Gastrocnemius medialis (tissue), 4 donors: ENCODE data around the gene NAA60. TPM values are rescaled to one million over a fixed set of nuclear protein-coding genes. Genes with fewer than 3 reads are reported as not detected.
"Not testable (repeated sequence)": the region's sequence is repeated elsewhere in the genome, so short reads cannot be mapped to it uniquely, and the experiment has no call there.

Experiments
- ATAC-seq, 2 donors: fragments of 150-250 bp; one replicate each; pipeline ENCODE4 v1.9.1; 2016
- DNase-seq, 2 donors: peaks; one replicate each; pipeline ENCODE4 v3.0.0-alpha.2; 2019
- H3K27ac ChIP-seq, 4 donors: fragments of 200-600 bp; sonication (generic); 1 replicate in 1 of 4; 2 replicates in 3 of 4; pipeline ENCODE4 v1.5.1; 2016 to 2018; ENCODE audit warnings: mild to moderate bottlenecking in 2 of 4, moderate library complexity in 1 of 4
- H3K27me3 ChIP-seq, 3 donors: fragments of 200-600 bp; sonication (generic) in 2 of 3; 1 replicate in 1 of 3; 2 replicates in 2 of 3; pipeline versions ENCODE4 v1.5.1 to v1.6.0; 2016 to 2019; ENCODE audit warnings: mild to moderate bottlenecking in 1 of 3, moderate library complexity in 1 of 3
- H3K36me3 ChIP-seq, 2 donors: fragments of 200-600 bp; sonication (generic) in 1 of 2; one replicate each; pipeline ENCODE4 v1.5.1; 2017 to 2018
- H3K4me1 ChIP-seq, 2 donors: fragments of 200-600 bp; sonication (generic) in 1 of 2; one replicate each; pipeline ENCODE4 v1.5.1; 2016 to 2017; ENCODE audit warnings: mild to moderate bottlenecking in 2 of 2
- H3K4me3 ChIP-seq, 4 donors: fragments of 200-600 bp; sonication (generic) in 3 of 4; 1 replicate in 1 of 4; 2 replicates in 3 of 4; pipeline ENCODE4 v1.5.1; 2016 to 2019; ENCODE audit warnings: mild to moderate bottlenecking in 2 of 4
- H3K9me3 ChIP-seq, 3 donors: fragments of 200-600 bp; sonication (generic) in 2 of 3; 1 replicate in 1 of 3; 2 replicates in 2 of 3; pipeline ENCODE4 v1.5.1; 2016 to 2019
- POLR2A ChIP-seq, 2 donors: fragments of 450-650 bp; IDR thresholded peaks; one replicate each; pipeline ENCODE4 v1.6.1; 2017; ENCODE audit warnings: antibody characterized with exemption in 2 of 2, mild to moderate bottlenecking in 2 of 2, moderate library complexity in 2 of 2
- in situ Hi-C, 4 donors: fragments of 200-750 bp; cut with MboI; loops; one replicate each; pipeline versions ENCODE4 v1.15.0 to v1.8.0; 2017; ENCODE audit warnings: low sequenced_read_pairs in 4 of 4
- intact Hi-C: fragments of 100-400 bp; cut with DNase I; formaldehyde crosslinking; loops from one replicate; pipeline ENCODE4 v1.15.1; 2023; ENCODE audit warnings: low total_unique reads
- total RNA-seq, 4 donors: library from RNA; depleted of rRNA; stranded (reverse); fragments of >200 nt; gene quantifications; one replicate each; pipeline versions ENCODE4 v1.1.0 to v1.2.3, GENCODE V29; 2016
- TF ChIP-seq, protein P1 (sequence below), 5 experiments: fragments of 450-650 bp in 3 of 5; fragments of 200-600 bp in 2 of 5; sonication (generic) in 2 of 5; IDR thresholded peaks in 4 of 5; conservative IDR thresholded peaks in 1 of 5; 1 replicate in 4 of 5; 2 replicates in 1 of 5; pipeline ENCODE4 v1.5.1; 2016 to 2019; ENCODE audit warnings: antibody characterized with exemption in 5 of 5, mild to moderate bottlenecking in 3 of 5, moderate library complexity in 3 of 5

NAA60 gene
- total RNA-seq, 4 donors from 2014 or later = 14.2 to 16.7 (median 15.4) TPM

DNA sequence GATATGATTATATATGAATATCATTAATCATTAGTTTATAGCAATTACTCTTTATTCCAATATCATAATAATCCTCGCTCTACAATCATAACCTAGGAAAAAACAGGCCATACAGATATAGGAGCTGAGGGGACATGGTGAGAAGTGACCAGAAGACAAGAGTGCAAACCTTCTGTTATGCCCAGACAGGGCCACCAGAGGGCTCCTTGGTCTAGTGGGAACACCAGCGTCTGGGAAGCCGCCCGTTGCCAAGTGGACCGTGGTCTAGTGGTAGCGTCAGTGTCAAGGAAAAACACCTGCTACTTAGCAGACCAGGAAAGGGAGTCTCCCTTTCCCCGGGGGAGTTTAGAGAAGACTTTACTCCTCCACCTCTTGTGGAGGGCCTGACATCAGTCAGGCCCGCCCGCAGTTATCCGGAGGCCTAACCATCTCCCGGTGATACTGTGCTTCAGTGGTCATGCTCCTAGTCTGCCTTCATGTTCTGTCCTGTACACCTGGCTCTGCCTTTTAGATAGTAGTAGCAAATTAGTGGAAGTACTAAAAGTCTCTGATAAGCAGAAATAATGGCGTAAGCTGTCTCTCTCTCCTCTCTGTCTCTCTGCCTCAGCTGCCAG is 83.8 kb downstream of the NAA60 start:
- not testable (repeated sequence) for H3K4me3 ChIP-seq, ATAC-seq, H3K4me1 ChIP-seq, H3K27me3 ChIP-seq, H3K9me3 ChIP-seq
- TF ChIP-seq, protein P1, sequence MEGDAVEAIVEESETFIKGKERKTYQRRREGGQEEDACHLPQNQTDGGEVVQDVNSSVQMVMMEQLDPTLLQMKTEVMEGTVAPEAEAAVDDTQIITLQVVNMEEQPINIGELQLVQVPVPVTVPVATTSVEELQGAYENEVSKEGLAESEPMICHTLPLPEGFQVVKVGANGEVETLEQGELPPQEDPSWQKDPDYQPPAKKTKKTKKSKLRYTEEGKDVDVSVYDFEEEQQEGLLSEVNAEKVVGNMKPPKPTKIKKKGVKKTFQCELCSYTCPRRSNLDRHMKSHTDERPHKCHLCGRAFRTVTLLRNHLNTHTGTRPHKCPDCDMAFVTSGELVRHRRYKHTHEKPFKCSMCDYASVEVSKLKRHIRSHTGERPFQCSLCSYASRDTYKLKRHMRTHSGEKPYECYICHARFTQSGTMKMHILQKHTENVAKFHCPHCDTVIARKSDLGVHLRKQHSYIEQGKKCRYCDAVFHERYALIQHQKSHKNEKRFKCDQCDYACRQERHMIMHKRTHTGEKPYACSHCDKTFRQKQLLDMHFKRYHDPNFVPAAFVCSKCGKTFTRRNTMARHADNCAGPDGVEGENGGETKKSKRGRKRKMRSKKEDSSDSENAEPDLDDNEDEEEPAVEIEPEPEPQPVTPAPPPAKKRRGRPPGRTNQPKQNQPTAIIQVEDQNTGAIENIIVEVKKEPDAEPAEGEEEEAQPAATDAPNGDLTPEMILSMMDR (IDR thresholded peaks at IDR 0.05 in 4 of 5, conservative IDR thresholded peaks at IDR 0.05 in 1 of 5) = peak; percentile 42 to 74 (median 66)
- H3K27ac ChIP-seq = peak overlapping the region; percentile 15 to 49 (median 33)
- peak; percentile 67 to 83 for DNase-seq
- intact Hi-C loops (loop anchor here (2.0 to 5.0 kb wide), 2 partner anchors 83 to 350 kb away; partner anchors contain the start of gene SLX4), in situ Hi-C loops (loop anchor here in 1 of 4 donors (25.0 kb wide), 1 partner anchor 360 kb away; the partner anchor contains the start of gene CREBBP)
- peaks cover 0 to 38% of the 10 kb centered on the region in 2 donors for H3K36me3 ChIP-seq

DNA sequence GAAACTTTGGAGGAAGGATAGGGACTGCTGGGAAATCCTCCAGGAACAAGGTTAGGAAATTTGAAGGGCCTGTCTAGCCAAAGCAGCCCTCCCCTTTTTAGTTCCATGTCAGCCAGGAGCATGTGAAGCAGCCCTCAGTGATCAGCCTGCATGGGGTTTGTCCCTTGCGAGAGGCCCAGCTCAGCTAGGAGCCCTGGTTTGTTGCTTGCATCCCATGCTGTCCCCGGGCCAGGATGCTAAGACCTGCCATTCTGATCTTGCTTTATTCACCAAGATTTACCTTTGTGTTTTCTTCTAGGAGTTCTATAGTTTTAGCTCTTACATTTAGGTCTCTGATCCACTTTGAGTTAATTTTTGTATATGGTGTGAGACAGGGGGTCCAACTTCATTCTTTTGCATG is 84.9 kb downstream of the NAA60 start:
- Histone ChIP-seq H3K4me3 (no peak overlapping the region), H3K27ac (no peak overlapping the region), H3K36me3 (peaks cover 0 to 43% of the 10 kb centered on the region in 2 donors), H3K4me1 (no peaks in the 10 kb centered on the region), H3K27me3 (no peaks in the 10 kb centered on the region), H3K9me3 (no peaks in the 10 kb centered on the region)
- ATAC-seq (no peak), DNase-seq (no peak)
- intact Hi-C loops = loop anchor here (5.0 kb wide), 1 partner anchor 349 kb away; no protein-coding TSS in a partner anchor
- TF ChIP-seq, protein P1 (IDR thresholded peaks at IDR 0.05 in 4 of 5, conservative IDR thresholded peaks at IDR 0.05 in 1 of 5) = no peak
- TF ChIP-seq POLR2A (IDR thresholded peaks at IDR 0.05) = no peak
- in situ Hi-C loops = loop anchor here in 1 of 4 donors (25.0 kb wide), 1 partner anchor 359 kb away; the partner anchor contains the start of gene CREBBP

DNA sequence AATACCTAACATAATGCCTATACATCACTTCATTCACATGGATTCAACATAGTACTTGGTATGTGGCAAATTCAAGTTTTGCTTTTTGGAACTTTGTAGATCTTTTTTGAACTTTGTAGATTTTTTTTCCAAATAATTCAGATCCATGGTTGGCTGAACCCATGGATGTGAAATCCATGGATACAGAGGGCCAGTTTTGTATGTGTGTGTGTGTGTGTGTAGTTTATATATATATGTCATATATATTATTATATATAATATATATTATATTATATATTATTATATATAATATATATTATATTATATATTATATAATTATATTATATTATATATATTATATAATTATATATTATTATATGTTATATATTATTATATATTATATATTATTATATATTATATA is 85.7 kb downstream of the NAA60 start:
- intact Hi-C loops (loop anchor here (5.0 kb wide), 1 partner anchor 348 kb away; no protein-coding TSS in a partner anchor), in situ Hi-C loops (loop anchor here in 1 of 4 donors (25.0 kb wide), 1 partner anchor 358 kb away; the partner anchor contains the start of gene CREBBP)
- H3K36me3 ChIP-seq = peaks cover 0 to 38% of the 10 kb centered on the region in 2 donors
- no peaks in the 10 kb centered on the region for H3K27me3 ChIP-seq
- H3K4me1 ChIP-seq = no peaks in the 10 kb centered on the region
- H3K9me3 ChIP-seq = no peaks in the 10 kb centered on the region
- H3K4me3 ChIP-seq = no peak overlapping the region
- DNase-seq = no peak
- no peak for ATAC-seq
- TF ChIP-seq POLR2A (IDR thresholded peaks at IDR 0.05) = no peak
- H3K27ac ChIP-seq = no peak overlapping the region

DNA sequence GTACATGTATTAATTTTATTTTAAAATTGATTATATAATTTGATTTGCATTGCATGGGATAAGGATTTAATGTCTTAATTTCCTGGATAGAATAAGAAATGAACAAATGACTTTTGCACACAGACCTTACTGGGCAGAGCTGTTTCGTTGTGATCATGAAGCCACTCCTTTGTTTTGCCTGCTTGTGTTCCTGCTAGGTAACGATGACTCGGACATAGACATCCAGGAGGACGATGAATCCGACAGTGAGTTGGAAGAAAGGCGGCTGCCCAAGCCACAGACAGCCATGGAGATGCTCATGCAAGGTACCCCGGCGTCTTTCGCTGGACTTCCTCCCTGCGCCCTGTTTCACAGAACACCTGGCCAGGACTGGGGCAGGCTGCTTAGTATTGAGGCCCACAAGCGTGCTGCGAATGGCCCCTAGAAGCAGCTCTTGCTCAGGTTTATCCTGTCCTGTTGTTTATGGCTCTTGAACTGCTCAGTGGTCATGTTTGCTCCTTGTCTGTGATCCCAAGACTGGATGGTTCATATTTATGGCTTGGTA is 87.0 kb downstream of the NAA60 start:
- peaks cover 0 to 39% of the 10 kb centered on the region in 2 donors for H3K36me3 ChIP-seq
- TF ChIP-seq, protein P1 (IDR thresholded peaks at IDR 0.05 in 4 of 5, conservative IDR thresholded peaks at IDR 0.05 in 1 of 5) = no peak
- no peak for TF ChIP-seq POLR2A (IDR thresholded peaks at IDR 0.05)
- DNase-seq (no peak), ATAC-seq (no peak)
- intact Hi-C loops = no loop called here
- H3K4me1 ChIP-seq = no peaks in the 10 kb centered on the region
- H3K27ac ChIP-seq = no peak overlapping the region
- in situ Hi-C loops = loop anchor here in 1 of 4 donors (25.0 kb wide), 1 partner anchor 357 kb away; the partner anchor contains the start of gene CREBBP
- H3K4me3 ChIP-seq = no peak overlapping the region
- H3K9me3 ChIP-seq = no peaks in the 10 kb centered on the region
- no peaks in the 10 kb centered on the region for H3K27me3 ChIP-seq

DNA sequence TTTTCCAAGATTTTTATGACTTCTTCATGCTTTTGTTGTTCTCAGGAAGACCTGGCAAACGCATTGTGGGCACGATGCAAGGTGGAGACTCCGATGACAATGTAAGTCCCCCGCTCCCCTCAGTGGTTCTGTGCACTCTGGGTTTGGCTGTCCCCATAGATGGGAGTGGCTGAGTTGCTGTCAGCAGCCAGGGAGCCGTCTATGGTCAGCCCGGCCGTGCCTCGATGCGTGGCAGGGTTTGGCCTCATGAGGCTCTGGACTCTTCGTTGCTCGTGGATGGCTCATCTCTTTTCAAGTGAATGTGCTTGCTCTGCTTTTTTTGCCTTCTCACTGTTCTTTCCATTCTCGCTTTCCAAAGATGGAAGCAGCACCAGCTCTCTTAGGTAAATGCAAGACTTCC is 89.3 kb downstream of the NAA60 start:
- peaks cover 0 to 31% of the 10 kb centered on the region in 2 donors for H3K36me3 ChIP-seq
- in situ Hi-C loops = loop anchor here in 1 of 4 donors (25.0 kb wide), 1 partner anchor 355 kb away; the partner anchor contains the start of gene CREBBP
- intact Hi-C loops = no loop called here

More for the DNA sequence above, 89.3 kb downstream of the NAA60 start:
- Histone ChIP-seq H3K9me3 (no peaks in the 10 kb centered on the region), H3K4me3 (no peak overlapping the region), H3K27me3 (no peaks in the 10 kb centered on the region), H3K27ac (no peak overlapping the region), H3K4me1 (peaks cover 13 to 14% of the 10 kb centered on the region in 2 donors)
- no peak for ATAC-seq
- TF ChIP-seq, protein P1 (IDR thresholded peaks at IDR 0.05 in 4 of 5, conservative IDR thresholded peaks at IDR 0.05 in 1 of 5) = no peak
- no peak for TF ChIP-seq POLR2A (IDR thresholded peaks at IDR 0.05)
- no peak for DNase-seq
